T1000 (cell line): ENCODE results near the gene SETSIP.
"Not testable (repeated sequence)": the region's sequence is repeated elsewhere in the genome, so short reads cannot be mapped to it uniquely, and the experiment has no call there.

ENCODE experiments used
- DNase-seq: peaks from one replicate; lab custom pipeline; 2025; ENCODE audit warnings: mixed read lengths; lab: John Stamatoyannopoulos, UW

Gene SETSIP, protein sequence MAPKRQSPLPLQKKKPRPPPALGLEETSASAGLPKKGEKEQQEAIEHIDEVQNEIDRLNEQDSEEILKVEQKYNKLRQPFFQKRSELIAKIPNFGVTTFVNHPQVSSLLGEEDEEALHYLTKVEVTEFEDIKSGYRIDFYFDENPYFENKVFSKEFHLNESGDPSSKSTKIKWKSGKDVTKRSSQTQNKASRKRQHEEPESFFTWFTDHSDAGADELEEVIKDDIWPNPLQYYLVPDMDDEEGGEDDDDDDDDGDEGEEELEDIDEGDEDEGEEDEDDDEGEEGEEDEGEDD

DNA sequence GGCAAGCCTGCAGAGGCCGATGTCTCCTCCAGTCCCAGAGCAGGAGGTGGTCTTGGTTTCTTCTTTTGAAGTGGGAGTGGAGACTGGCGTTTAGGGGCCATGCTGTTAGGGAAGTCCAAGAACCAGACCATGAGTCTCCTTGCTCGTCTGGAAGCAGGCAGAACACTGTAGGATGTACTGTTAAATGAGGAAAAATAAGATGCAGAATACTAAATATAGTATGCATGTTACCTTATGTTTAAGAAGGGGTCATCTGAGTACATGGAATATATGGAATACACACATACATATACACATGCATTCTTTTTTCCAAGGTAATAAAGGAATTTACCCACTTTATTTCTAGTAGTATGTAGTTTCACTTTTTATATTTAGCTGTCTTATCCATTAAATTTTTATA lies at the start of gene SETSIP:
Gene SETSIP, minus strand, starts transcription at position 101 of the 400 bp plus-strand sequence. Its CDS starts 0 bp downstream, at position 101.
- no peak for DNase-seq

DNA sequence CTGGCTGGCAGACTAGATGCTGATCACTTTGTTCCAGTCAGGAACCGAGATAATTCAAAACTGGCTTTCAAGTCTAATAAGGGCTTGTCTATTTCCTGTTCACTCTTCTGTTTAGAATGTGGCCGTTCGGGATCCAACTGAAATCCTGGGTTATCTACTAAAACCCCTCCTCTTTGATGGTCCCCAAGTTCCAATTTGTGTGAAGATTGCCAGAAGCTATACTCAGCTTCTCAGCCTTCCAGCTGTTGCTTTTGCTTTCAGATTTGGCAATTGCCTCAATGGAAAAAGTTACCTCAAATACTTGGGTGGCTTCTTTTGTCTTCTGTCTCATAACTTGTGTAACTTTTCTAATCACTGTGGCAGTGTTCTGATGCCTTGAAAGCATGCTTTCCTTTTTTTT lies 48.7 kb upstream of the SETSIP start:
- DNase-seq, result no peak

DNA sequence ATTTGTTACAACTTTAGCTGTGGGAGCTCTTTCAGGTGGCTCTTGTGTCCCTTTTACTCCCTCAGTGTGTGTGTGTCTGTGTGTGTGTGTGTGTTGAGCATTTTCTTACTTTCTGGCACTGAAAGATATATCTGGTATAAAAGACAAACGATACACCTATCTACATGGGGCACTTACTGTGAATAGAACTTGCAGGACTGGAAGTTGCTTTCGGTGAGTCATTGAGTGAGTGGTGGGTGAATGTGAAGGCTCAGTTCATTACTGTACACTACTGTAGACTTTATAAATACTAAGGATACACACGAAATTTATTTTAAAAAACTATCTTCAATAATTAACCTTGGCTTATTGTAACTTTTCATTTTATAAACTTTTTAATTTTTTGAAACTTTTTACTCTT lies 43.6 kb upstream of the SETSIP start:
- DNase-seq, result no peak

DNA sequence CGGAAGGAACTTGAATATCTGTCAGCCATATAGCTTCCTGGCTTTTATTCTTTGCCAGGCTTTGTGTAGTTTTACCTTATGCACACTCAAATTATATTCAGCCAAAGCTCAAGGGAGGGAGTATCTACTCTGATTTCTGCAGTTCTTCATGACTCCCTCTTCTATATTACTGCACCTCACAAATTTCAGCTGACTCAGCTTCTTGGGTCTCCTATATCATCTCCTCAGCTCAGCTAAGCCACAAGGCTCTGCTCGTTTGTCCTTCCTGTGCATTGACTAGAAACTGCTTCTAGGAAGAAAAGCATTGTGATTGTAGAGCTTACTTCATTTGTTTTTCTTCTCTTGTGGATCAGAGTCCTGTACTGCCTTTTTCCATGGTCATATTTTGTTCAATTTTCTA lies 42.3 kb upstream of the SETSIP start:
- DNase-seq, result no peak

DNA sequence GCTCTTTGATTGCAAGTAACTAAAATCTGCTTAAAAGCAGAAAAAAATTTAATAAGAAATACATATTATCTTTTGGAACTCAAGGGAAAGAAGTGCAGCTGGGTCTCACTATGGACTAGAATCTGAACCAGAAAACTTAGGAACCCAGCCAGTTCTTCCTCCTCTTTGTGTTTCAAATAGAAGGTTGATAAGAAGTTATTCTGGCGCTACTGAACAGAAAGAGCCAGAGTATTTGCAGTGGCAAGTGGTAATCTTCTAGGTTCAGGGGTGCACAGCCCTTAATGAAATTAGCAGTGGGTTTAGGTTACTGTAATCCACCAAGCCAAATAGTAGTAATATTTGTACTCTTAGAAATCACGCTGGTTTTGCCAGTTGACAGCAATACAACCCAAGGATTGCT lies 33.4 kb upstream of the SETSIP start:
- no peak for DNase-seq

DNA sequence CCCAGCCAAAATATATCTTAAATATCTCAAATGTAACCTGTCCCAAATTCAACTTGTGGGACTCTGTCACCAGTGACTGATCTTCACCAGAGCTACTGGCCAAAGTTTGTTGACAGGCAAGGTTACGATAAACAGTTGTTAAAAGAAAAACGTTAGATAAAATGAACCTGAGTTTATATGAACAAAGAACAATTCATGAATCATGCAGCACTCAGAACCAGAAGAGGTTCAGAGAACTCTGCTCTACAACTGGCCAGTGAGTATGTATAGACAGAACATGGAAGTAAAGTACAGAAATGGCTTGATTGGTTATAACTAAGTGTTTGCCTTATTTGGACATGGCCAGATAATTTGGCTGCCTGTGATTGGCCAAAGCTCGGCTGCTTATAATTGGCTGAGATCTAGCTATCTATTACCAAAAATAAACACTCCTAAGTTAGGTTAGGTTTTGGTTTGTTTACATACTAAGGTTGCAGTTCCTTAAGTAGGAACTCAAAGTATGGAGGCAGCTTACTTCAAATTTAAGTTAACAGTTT lies 30.4 kb upstream of the SETSIP start:
- DNase-seq, result no peak

DNA sequence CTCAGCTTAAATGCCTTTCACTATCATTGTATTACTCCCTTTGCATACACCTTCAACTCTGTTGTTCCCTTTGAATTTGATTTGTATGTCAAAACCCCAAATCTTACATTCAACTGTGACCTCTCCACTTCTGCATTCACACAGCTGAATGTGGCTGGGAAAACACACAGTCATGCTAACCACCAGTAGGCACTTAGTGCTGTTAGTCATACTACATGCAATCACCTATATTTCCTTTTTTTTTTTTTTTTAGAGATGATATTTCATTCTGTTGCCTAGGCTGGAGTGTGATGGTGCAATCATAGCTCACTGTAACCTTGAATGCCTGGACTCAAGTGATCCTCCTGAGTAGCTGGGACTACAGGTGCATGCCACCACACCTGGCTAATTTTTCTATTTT lies 21.1 kb upstream of the SETSIP start:
- DNase-seq, result no peak

DNA sequence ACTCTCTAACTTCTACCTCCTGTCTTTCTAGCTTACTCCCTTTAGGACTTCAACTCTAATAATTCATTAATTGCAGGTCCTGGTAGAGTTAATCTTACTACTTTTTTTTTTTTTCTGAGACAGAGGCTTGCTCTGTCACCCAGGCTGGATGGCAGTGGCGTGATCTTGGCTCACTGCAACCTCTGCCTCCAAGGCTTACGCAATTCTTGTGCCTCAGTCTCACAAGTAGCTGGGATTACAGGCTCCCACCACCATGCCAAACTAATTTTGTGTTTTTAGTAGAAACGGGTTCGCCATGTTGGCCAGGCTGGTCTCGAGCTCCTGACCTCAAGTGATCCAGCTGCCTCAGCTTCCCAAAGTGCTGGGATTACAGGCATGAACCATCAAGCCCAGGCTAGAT lies 20.7 kb upstream of the SETSIP start:
- DNase-seq, result no peak

DNA sequence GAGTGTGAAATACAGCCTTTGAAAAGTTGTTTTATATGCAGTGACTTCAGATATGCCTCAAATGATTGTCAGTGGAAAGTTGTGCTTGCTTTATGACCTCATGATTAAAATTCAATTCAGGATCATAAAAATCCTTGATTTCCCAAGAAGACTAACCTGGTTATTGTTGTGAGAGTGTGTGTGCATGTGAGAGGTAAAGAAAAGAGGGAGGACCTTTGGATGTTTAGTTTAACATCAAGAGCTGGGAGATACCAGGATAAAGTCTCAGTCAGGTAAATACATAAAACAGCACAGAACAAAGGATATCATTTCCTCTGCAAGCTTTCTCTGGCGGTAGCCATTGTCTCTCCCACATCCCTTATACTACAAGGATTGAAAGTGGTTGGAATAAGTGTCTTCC lies 19.4 kb upstream of the SETSIP start:
- DNase-seq, result no peak

DNA sequence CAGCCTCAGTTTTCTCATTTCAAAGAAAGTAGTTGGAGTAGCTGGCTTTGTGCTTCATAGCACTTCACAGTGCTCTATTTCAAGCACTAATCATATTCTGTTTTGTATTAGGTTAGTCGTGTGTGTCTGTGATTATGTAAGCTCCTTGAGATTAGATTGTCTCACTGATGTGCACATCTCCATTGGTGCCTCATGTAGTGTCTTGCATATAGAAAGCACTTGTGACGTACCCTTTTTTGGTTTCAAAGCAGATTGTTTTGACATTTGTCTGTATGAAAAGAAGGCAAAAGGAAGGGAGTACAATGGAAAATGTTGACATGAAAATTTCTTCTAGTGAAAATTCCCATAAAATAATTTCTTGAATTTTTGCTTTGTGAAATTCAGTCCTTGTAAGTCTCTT lies 18.9 kb upstream of the SETSIP start:
- no peak for DNase-seq

DNA sequence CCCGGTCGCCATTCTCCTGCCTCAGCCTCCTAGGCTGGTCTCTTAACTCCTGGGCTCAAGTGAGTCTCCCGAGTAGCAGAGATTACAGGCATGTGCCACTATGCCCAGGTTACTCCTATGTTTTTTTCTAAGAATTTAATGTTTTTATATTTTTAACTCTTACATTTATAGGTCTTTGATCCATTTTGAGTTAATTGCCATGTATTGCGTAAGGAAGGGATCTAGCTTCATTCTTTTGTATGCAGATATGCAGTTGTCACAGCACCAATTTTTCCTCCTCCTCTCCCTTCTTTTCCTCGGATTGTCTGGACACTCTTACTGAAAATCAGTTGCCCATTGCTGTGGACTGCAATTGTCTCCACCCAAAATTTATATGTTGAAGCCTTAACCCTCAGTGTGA lies 16.4 kb upstream of the SETSIP start:
- no peak for DNase-seq

DNA sequence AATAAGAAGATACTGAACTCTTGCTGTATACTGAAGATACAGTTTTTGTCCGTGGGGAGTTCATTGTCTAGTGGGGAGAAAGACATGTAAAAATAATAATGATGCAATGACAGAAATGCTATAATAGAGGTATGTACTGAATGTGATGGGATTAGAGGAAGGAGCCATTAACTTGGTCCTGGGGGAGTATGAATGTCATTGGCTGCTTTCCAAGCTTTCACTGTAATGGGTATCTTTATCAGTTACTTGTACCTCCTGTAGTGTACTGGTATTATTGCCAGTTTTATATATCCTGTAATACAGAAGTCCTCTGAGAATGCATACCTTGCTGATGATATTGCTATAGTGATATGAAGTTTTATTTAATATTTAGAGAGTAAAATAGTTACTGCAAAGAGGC lies 12.3 kb upstream of the SETSIP start:
- DNase-seq, result peak; percentile 6

DNA sequence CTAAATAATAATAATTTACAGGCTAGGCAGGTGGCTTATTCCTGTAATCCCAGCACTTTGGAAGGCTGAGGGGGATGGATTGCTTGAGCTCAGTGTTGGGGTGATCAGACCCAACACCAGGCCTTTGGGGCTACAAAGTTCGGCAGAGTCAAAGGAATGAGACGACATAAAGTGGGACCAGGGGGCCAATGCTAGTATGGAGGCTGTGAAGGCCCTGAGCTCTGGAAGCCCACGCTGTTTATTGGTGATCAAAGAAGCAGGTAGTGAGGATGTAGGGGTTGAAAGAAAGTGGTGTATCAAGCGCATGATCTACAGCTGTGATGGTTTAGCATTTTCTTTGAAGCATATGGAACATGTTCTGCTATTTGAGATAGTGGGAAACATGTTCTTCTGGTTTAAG lies 10.5 kb upstream of the SETSIP start:
- DNase-seq, result no peak

DNA sequence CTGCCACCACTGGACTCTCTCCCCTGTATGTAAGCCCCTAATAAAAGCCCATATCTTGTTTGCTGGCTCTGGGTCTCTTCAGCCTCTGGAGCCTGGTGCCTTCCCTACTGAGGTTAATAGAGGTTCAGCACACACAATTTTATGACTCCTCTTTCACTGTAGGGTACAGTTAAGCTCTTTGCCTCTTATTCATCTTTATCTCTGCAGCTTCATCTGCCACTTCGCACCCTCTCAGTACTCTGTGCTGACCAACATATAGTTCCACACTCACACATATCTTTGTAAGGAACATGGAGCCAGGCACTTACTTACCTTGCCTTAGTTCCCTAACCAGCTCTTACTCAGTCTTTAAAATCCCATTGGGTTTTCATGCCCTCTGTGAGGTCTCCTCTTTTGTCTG lies 9.4 kb upstream of the SETSIP start:
- DNase-seq, result no peak

DNA sequence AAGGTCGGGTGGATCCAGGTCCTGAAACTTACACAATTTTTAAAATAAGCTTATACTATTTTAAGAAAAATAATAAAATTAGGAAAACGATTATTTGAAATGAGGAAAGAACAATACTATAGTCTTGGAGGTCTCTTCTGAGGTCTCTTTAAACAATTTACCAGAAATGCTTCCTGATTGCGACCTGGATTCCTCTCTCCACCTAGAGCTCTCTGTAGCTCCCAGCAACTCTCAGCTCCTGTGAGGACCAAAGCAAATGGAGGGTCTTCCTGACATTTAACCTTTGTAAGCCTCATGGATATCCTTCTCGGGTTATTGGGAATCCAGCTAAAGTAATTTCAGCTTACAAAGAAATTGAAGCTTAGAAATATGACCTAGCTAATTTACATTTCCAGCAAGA lies 5.8 kb upstream of the SETSIP start:
- no peak for DNase-seq

DNA sequence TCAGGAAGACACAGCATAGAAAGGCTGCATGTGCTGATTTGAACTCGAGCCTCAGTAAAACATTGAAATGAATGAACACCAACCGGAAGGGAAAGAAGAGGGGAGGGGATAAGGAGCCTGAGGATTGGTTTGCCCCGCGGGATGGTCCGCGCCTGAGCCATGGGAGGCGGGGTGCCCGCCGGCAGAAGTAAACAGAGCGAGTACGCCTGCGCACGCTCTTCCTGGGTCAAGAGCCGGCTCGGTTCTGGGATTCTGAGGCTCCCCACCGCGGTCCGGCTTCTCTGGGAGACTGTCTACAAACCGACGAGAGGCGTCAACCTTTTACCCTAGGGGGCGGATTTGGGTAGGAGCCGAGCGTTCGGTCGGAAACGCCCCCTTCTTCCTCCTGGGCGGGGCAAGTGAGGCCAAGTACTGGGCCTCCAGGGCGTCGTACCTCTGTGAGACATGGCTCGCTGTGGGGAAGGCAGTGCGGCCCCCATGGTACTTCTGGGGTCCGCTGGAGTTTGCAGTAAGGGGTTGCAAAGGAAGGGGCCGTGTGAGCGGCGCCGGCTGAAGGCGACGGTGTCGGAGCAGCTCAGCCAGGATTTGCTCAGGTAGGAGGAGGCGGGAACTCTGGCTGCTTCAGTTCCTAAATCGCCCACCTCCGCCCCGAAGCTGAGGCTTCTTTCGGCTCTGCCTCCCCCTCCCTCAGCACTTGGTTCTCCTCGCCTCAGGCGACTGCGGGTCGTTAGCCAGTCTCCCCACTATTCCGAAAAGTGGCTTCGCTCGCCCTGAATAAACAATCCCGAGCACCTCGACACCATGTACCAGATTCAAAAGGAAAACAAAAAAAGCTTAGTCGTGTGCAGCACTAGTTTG lies 5.1 kb upstream of the SETSIP start, which contains the start of gene BTBD8:
Gene BTBD8, plus strand, starts transcription at position 218 of the 858 bp plus-strand sequence. Its CDS starts 227 bp downstream, at position 445.
- DNase-seq, result peak; percentile 90

DNA sequence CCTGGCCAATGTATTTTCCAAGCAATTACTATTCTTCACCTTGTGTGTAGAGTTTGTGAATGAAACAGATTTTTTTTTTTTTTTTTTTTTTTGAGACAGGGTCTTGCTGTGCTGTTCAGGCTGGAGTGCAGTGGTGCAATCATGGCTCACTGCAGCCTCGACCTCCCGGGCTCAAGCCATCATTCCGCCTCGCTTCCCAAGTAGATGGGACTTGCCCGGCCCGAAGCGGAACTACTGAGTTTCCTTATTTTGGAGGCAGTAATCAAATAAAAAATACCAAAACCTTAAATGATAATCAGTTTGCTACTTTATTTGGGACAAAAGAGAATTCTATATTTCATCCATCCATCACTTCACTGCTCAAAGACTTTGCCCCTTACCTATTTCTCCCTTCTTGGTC lies 4.2 kb upstream of the SETSIP start:
- DNase-seq, result no peak

DNA sequence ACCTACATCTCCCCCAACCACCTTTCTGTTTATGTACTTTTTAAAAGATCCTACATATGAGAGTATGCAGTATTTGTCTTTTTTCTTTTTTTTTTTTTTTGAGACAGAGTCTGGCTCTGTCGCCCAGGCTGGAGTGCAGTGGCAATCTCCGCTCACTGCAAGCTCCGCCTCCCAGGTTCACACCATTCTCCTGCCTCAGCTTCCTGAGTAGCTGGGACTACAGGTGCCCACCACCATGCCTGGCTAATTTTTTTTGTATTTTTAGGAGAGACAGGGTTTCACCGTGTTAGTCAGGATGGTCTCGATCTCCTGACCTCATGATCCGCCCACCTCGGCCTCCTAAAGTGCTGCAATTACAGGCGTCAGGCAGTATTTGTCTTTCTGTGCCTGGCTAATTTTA lies 2.9 kb upstream of the SETSIP start:
- not testable (repeated sequence) for DNase-seq

DNA sequence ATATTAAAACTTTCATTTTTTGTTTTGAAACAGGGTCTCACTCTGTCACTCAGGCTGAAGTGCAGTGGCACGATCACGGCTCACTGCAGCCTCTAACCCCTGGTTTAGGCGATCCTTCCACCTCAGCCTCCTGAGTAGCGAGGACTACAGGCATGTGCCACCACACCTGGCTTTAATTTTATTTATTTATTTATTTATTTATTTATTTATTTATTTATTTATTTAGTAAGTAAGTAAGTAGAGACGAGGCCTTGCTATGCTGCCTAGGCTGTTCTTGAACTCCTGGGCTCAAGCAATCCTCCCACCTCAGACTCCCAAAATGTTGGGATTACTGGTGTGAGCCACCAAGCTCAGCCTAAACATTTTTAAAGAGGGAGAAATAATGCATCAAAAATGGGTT lies 1.2 kb upstream of the SETSIP start:
- no peak for DNase-seq

DNA sequence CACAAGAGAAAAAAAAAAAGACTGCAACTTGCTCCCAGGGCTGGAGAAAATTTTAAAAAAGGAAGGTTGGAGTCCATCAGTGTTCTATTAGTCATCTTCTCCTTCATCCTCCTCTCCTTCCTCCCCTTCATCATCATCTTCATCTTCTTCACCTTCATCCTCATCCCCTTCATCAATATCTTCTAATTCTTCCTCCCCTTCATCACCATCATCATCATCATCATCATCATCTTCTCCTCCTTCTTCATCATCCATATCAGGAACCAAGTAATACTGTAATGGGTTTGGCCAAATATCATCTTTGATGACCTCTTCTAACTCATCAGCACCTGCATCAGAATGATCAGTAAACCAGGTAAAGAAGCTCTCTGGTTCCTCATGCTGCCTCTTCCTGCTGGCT lies 765 bp downstream of the SETSIP start:
- not testable (repeated sequence) for DNase-seq

DNA sequence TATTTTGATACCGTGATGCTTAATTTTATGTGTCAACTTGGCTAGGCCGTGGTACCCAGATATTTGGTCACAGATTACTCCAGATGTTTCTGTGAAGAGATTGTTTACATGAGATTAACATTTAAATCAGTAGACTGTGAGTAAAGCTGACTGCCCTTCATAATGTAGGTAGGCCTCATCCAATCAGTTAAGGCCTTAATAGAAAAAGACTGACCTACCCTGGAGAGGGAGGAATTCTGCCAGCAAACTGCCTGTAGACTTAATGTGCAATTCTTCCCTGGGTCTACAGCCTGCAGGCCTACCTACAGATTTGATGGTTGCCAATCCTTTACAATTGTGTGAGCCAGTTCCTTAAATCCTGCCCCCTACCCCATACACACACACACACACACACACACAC lies 4.3 kb downstream of the SETSIP start:
- no peak for DNase-seq

DNA sequence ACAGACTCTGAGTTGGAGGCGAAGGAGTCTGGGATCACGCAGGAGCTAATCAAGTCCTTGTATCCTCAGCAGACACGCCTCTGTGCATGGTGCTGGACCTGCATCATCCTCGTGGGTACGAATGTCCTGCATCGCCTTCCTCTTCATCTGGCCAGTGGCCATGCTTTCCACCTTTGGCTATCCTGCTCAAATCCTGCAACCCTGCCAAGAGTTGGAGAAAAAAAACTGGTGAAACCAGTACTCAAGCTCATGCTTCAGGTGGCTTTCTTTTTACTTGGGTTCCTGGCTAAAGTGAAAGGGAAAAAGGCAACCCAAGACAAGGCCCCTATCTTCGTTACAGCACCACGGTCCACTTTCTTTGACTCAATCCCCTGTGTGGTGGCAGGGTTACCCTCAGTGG lies 8.9 kb downstream of the SETSIP start:
- DNase-seq, result no peak

DNA sequence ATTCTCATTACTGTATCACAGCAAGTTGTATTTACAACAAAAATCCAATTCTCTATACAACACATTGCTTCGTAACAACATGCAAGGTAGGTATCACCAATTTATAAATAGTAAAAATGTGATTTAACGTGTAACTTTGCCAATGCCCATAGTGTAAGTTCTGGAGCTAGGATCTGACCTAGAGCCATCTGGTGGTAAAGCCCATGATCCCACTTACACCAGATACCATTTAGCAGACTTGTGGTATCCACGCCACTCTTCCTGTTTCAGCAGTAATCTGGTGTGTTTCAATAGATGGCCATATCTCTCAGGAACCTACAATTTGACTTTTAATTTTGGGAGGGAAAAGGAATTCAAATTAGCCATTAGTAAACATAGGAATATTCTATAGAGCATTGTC lies 10.2 kb downstream of the SETSIP start:
- no peak for DNase-seq
